ENCODE results near the gene OR10G3. TPM values are rescaled to one million over a fixed set of nuclear protein-coding genes. Genes with fewer than 3 reads are reported as not detected.

Gene OR10G3
- total RNA-seq, 1 experiment from 2014 or later: not detected

GRCh38 chr14:21575661-21576060 is 4.2 kb downstream of the OR10G3 start:
- H3K27me3 ChIP-seq (ENCODE audit: insufficient read depth, low read depth): no peaks in the 10 kb centered on the region; the same call in none of the 2 replicates
- TF ChIP-seq EZH2 (IDR thresholded peaks at IDR 0.05; ENCODE audit: low read depth) (no peak), CTCF (conservative IDR thresholded peaks at IDR 0.05) (no peak)
- no peaks in the 10 kb centered on the region for H3K4me1 ChIP-seq (replicated peaks; ENCODE audit: insufficient read depth)
- no peak overlapping the region for H3K4me2 ChIP-seq
- no peaks in the 10 kb centered on the region for H3F3A ChIP-seq (ENCODE audit: insufficient read depth, low read depth)
- ChIA-PET CTCF (no interaction called here), POLR2A (ENCODE audit: unreplicated experiment) (no interaction called here)
- BruUV-seq (replicated peaks): no TSS peak
- H3K36me3 ChIP-seq (ENCODE audit: low read depth): no peaks in the 10 kb centered on the region
- no peaks in the 10 kb centered on the region for H3K9me3 ChIP-seq (ENCODE audit: insufficient read depth, low read depth)
- no peak overlapping the region for H2AFZ ChIP-seq
- DNase-seq: no peak
- intact Hi-C loops (cut with micrococcal nuclease; ENCODE audit: unreplicated experiment): no loop called here
- H4K20me1 ChIP-seq (ENCODE audit: insufficient read depth): no peaks in the 10 kb centered on the region
- no peaks in the 10 kb centered on the region for H3K9me2 ChIP-seq (ENCODE audit: insufficient read depth)
- H3K27ac ChIP-seq: no peak overlapping the region
- H3K4me3 ChIP-seq: no peak overlapping the region
- no peaks in the 10 kb centered on the region for H3K79me2 ChIP-seq (ENCODE audit: low read depth)

- Histone ChIP-seq H3K4me2 (no peak overlapping the region), H3K4me3 (no peak overlapping the region), H3K9me2 (ENCODE audit: insufficient read depth) (no peaks in the 10 kb centered on the region), H3K79me2 (ENCODE audit: low read depth) (no peaks in the 10 kb centered on the region), H2AFZ (no peak overlapping the region), H3K9me3 (ENCODE audit: insufficient read depth, low read depth) (no peaks in the 10 kb centered on the region), H4K20me1 (ENCODE audit: insufficient read depth) (no peaks in the 10 kb centered on the region), H3K27ac (no peak overlapping the region), H3F3A (ENCODE audit: insufficient read depth, low read depth) (no peaks in the 10 kb centered on the region), H3K27me3 (ENCODE audit: insufficient read depth, low read depth) (no peaks in the 10 kb centered on the region; the same call in none of the 2 replicates), H3K4me1 (replicated peaks; ENCODE audit: insufficient read depth) (no peaks in the 10 kb centered on the region), H3K36me3 (ENCODE audit: low read depth) (no peaks in the 10 kb centered on the region)
- CTCF ChIA-PET: no interaction called here
- POLR2A ChIA-PET (ENCODE audit: unreplicated experiment): no interaction called here
- intact Hi-C loops (cut with micrococcal nuclease; ENCODE audit: unreplicated experiment): no loop called here
- BruUV-seq (replicated peaks): no TSS peak
- no peak for DNase-seq
- TF ChIP-seq CTCF (conservative IDR thresholded peaks at IDR 0.05): no peak
- no peak for TF ChIP-seq EZH2 (IDR thresholded peaks at IDR 0.05; ENCODE audit: low read depth)
Observed at GRCh38 chr14:21572604-21573003, 7.3 kb downstream of the OR10G3 start.

- intact Hi-C loops (cut with micrococcal nuclease; ENCODE audit: unreplicated experiment): loop anchor here (5.0 kb wide), 1 partner anchor 491 kb away; no protein-coding TSS in a partner anchor
- CTCF ChIA-PET: interaction anchor here (0.6 kb wide), 1 partner anchor 60 kb away, joined by 3 read pairs; no protein-coding TSS in a partner anchor
Observed at GRCh38 chr14:21558703-21559170, 21.1 kb downstream of the OR10G3 start.

More at GRCh38 chr14:21558703-21559170, 21.1 kb downstream of the OR10G3 start:
- TF ChIP-seq CTCF (conservative IDR thresholded peaks at IDR 0.05) (no peak), EZH2 (IDR thresholded peaks at IDR 0.05; ENCODE audit: low read depth) (no peak)
- BruUV-seq (replicated peaks): no TSS peak
- H3K27ac ChIP-seq: no peak overlapping the region
- no peak for DNase-seq
- H3K4me3 ChIP-seq: no peak overlapping the region
- no peaks in the 10 kb centered on the region; the same call in 1 of the 2 replicates for H3K4me1 ChIP-seq (replicated peaks; ENCODE audit: insufficient read depth)
- H3K27me3 ChIP-seq (ENCODE audit: insufficient read depth, low read depth): no peaks in the 10 kb centered on the region
- no peaks in the 10 kb centered on the region for H3K36me3 ChIP-seq (ENCODE audit: low read depth)
- H3F3A ChIP-seq (ENCODE audit: insufficient read depth, low read depth): no peaks in the 10 kb centered on the region; the same call in 1 of the 2 replicates
- H3K4me2 ChIP-seq: no peak overlapping the region
- no peak overlapping the region for H2AFZ ChIP-seq
- no peaks in the 10 kb centered on the region for H4K20me1 ChIP-seq (ENCODE audit: insufficient read depth)
- H3K79me2 ChIP-seq (ENCODE audit: low read depth): no peaks in the 10 kb centered on the region
- no peaks in the 10 kb centered on the region for H3K9me2 ChIP-seq (ENCODE audit: insufficient read depth)
- H3K9me3 ChIP-seq (ENCODE audit: insufficient read depth, low read depth): no peaks in the 10 kb centered on the region
- POLR2A ChIA-PET (ENCODE audit: unreplicated experiment): no interaction called here
